IMR-90 (cell line): Measurements from ENCODE around the gene WFDC13. TPM values are rescaled to one million over a fixed set of nuclear protein-coding genes. Genes with fewer than 3 reads are reported as not detected.

Experiments
- ATAC-seq: fragments of 200-7000 bp; cut with Tn5 transposase; 2 replicates; pipeline ENCODE4 v1.9.1; 2020; ENCODE audit warnings: low read depth, mild to moderate bottlenecking, moderate library complexity
- BruUV-seq: library from RNA; stranded (reverse); fragments of 400-500 nt; replicated peaks from 2 replicates; lab custom pipeline; 2021; lab: Mats Ljungman, UMichigan
- CTCF ChIA-PET: fragments of 300-600 bp; formaldehyde crosslinking; extraction: SDS; loops from one replicate; lab custom pipeline; 2021; ENCODE audit warnings: antibody characterized with exemption; lab: Yijun Ruan, JAX
- POLR2A ChIA-PET: fragments of 300-600 bp; sonication (Branson Sonifier 250); formaldehyde crosslinking; loops from one replicate; lab custom pipeline; 2022; ENCODE audit warnings: antibody characterized with exemption; ENCODE audit not compliant: unreplicated experiment; lab: Charles Lee
- DNase-seq: peaks from one replicate; pipeline ENCODE4 v3.0.0; 2013
- H2AFZ ChIP-seq: replicated peaks from 2 replicates; pipeline ENCODE3; 2013; ENCODE audit warnings: low read length, mild to moderate bottlenecking; ENCODE audit not compliant: poor library complexity
- H2AK5ac ChIP-seq: 2 replicates; pipeline ENCODE4 v1.6.1; 2013; ENCODE audit warnings: low read depth, low read length, inconsistent platforms
- H2AK9ac ChIP-seq: replicated peaks from 2 replicates; pipeline ENCODE3; 2013; ENCODE audit warnings: mild to moderate bottlenecking, low read depth, low read length, moderate library complexity; ENCODE audit not compliant: poor library complexity
- H2BK120ac ChIP-seq: 2 replicates; pipeline ENCODE4 v1.6.1; 2013; ENCODE audit warnings: low read depth, low read length, inconsistent platforms
- H2BK15ac ChIP-seq: 3 replicates; pipeline ENCODE4 v1.6.1; 2013; ENCODE audit warnings: low read depth, low read length, inconsistent platforms
- H2BK20ac ChIP-seq: 2 replicates; pipeline ENCODE4 v1.6.1; 2013; ENCODE audit warnings: low read depth, mild to moderate bottlenecking, inconsistent platforms, low read length, moderate library complexity
- H2BK5ac ChIP-seq: 2 replicates; pipeline ENCODE4 v1.6.1; 2013; ENCODE audit warnings: mild to moderate bottlenecking, low read depth, low read length, inconsistent platforms; ENCODE audit not compliant: poor library complexity, severe bottlenecking
- H3K14ac ChIP-seq: replicated peaks from 2 replicates; pipeline ENCODE4 v1.6.1; 2013; ENCODE audit warnings: low read depth, low read length, inconsistent platforms
- H3K18ac ChIP-seq: 2 replicates; pipeline ENCODE4 v1.6.1; 2013; ENCODE audit warnings: low read depth, low read length, control low read depth
- H3K23ac ChIP-seq: 2 replicates; pipeline ENCODE4 v1.6.1; 2013; ENCODE audit warnings: low read depth, low read length, inconsistent platforms
- H3K27ac ChIP-seq: 2 replicates; pipeline ENCODE4 v1.5.1; 2013; ENCODE audit warnings: mild to moderate bottlenecking, control low read depth, low read length; ENCODE audit not compliant: insufficient read depth
- H3K27me3 ChIP-seq: 2 replicates; pipeline ENCODE4 v1.6.1; 2013; ENCODE audit warnings: low read length; ENCODE audit not compliant: control insufficient read depth, insufficient read depth
- H3K36me3 ChIP-seq: 2 replicates; pipeline ENCODE4 v1.6.1; 2013; ENCODE audit warnings: low read length, mixed read lengths; ENCODE audit not compliant: control insufficient read depth, insufficient read depth
- H3K4ac ChIP-seq: 2 replicates; pipeline ENCODE4 v1.6.1; 2013; ENCODE audit warnings: low read depth, low read length, inconsistent platforms
- H3K4me1 ChIP-seq: 2 replicates; pipeline ENCODE4 v1.6.1; 2013; ENCODE audit warnings: low read length, mixed read lengths; ENCODE audit not compliant: control insufficient read depth, insufficient read depth
- H3K4me2 ChIP-seq: 2 replicates; pipeline ENCODE4 v1.6.1; 2013; ENCODE audit warnings: low read depth, mild to moderate bottlenecking, control low read depth, low read length, moderate library complexity
- H3K4me3 ChIP-seq: 2 replicates; pipeline ENCODE4 v1.5.1; 2013; ENCODE audit warnings: low read depth, mild to moderate bottlenecking, control low read depth, low read length, moderate library complexity; ENCODE audit not compliant: insufficient read depth
- H3K56ac ChIP-seq: 2 replicates; pipeline ENCODE4 v1.6.1; 2013; ENCODE audit warnings: low read length, inconsistent platforms; ENCODE audit not compliant: insufficient read depth; ENCODE audit errors: extremely low read depth
- H3K79me1 ChIP-seq, 2 experiments: 2 replicates each; pipeline ENCODE4 v1.6.1; 2013; ENCODE audit warnings: low read length in 2 of 2, inconsistent platforms in 1 of 2, low read depth in 1 of 2
- H3K9ac ChIP-seq: 2 replicates; pipeline ENCODE4 v1.6.1; 2013; ENCODE audit warnings: low read depth, low read length, control low read depth
- H3K9me1 ChIP-seq: 2 replicates; pipeline ENCODE4 v1.6.1; 2013; ENCODE audit warnings: low read length, inconsistent platforms; ENCODE audit not compliant: insufficient read depth
- H3K9me3 ChIP-seq: 2 replicates; pipeline ENCODE4 v1.6.1; 2013; ENCODE audit warnings: low read length; ENCODE audit not compliant: control insufficient read depth, insufficient read depth
- H4K20me1 ChIP-seq: 2 replicates; pipeline ENCODE4 v1.6.1; 2013; ENCODE audit warnings: low read length, inconsistent platforms; ENCODE audit not compliant: insufficient read depth
- H4K5ac ChIP-seq: 2 replicates; pipeline ENCODE4 v1.6.1; 2013; ENCODE audit warnings: mild to moderate bottlenecking, low read depth, low read length, control low read depth
- H4K8ac ChIP-seq, 2 experiments: 2 replicates each; pipeline ENCODE4 v1.6.1; 2013; ENCODE audit warnings: low read depth in 2 of 2, low read length in 2 of 2, control low read depth in 1 of 2, inconsistent platforms in 1 of 2
- H4K91ac ChIP-seq: 2 replicates; pipeline ENCODE4 v1.6.1; 2013; ENCODE audit warnings: low read depth, low read length, inconsistent platforms; ENCODE audit not compliant: insufficient read depth
- CEBPB ChIP-seq: IDR thresholded peaks from 2 replicates; pipeline ENCODE4 v1.6.1; 2012; ENCODE audit warnings: low read depth, low read length, improper control_type of control experiment
- CHD1 ChIP-seq: IDR thresholded peaks from 2 replicates; pipeline ENCODE4 v1.6.1; 2012; ENCODE audit warnings: low read depth, low read length, improper control_type of control experiment
- FOS ChIP-seq: fragments of 150-350 bp; IDR thresholded peaks from 2 replicates; pipeline ENCODE4 v1.6.1; 2016; ENCODE audit warnings: low read depth, low read length
- MAZ ChIP-seq: IDR thresholded peaks from 2 replicates; pipeline ENCODE4 v1.6.1; 2012; ENCODE audit warnings: low read depth, mild to moderate bottlenecking, low read length, improper control_type of control experiment, moderate library complexity, borderline replicate concordance
- MXI1 ChIP-seq: IDR thresholded peaks from 2 replicates; pipeline ENCODE4 v1.6.1; 2012; ENCODE audit warnings: low read depth, mild to moderate bottlenecking, low read length, moderate library complexity, borderline replicate concordance
- NFE2L2 ChIP-seq: fragments of 150-350 bp; IDR thresholded peaks from 2 replicates; pipeline ENCODE4 v1.6.1; 2016; ENCODE audit warnings: low read depth, mild to moderate bottlenecking, low read length
- POLR2A ChIP-seq: IDR thresholded peaks from 2 replicates; pipeline ENCODE4 v1.6.1; 2012; ENCODE audit warnings: mild to moderate bottlenecking, low read depth, low read length
- RAD21 ChIP-seq: IDR thresholded peaks from 2 replicates; pipeline ENCODE4 v1.6.1; 2012; ENCODE audit warnings: low read length, improper control_type of control experiment
- RCOR1 ChIP-seq: IDR thresholded peaks from 2 replicates; pipeline ENCODE4 v1.6.1; 2012; ENCODE audit warnings: mild to moderate bottlenecking, low read length, improper control_type of control experiment; ENCODE audit not compliant: insufficient replicate concordance
- RFX5 ChIP-seq: IDR thresholded peaks from 2 replicates; pipeline ENCODE4 v1.8.0; 2012; ENCODE audit warnings: low read depth, mild to moderate bottlenecking, low read length, moderate library complexity
- WGBS, 2 experiments: methylation state at CpG; one replicate each; pipeline versions ENCODE4 v1.1.5 to v1.1.7; 2013; ENCODE audit warnings: missing lambda C conversion rate in 2 of 2; ENCODE audit not compliant: insufficient read length in 1 of 2; ENCODE audit errors: extremely low coverage in 2 of 2; 5-methylcytosine and 5-hydroxymethylcytosine counted together
- dilution Hi-C: fragments of 300-500 bp; cut with HindIII; formaldehyde crosslinking; loops from one replicate; pipeline ENCODE4 v1.14.3; 2018; ENCODE audit warnings: low sequenced_read_pairs; ENCODE audit not compliant: unreplicated experiment
- in situ Hi-C: fragments of 300-500 bp; cut with MboI; formaldehyde crosslinking; loops from 3 replicates; pipeline ENCODE4 v1.14.3; 2019; ENCODE audit warnings: low sequenced_read_pairs, inconsistent platforms, mixed read lengths
- intact Hi-C: fragments of 100-400 bp; cut with micrococcal nuclease; formaldehyde crosslinking; loops from 2 replicates; pipeline ENCODE4 v1.10.0; 2022
- polyA plus RNA-seq, 3 experiments: library from polyadenylated mRNA; depleted of rRNA; stranded (reverse); fragments of >200 nt; gene quantifications; 2 replicates each; pipeline ENCODE4 v1.2.3, GENCODE V29; 2012; ENCODE audit warnings: low replicate concordance in 1 of 3
- total RNA-seq: library from RNA; depleted of rRNA; stranded (reverse); fragments of >200 nt; gene quantifications from 2 replicates; pipeline ENCODE4 v1.2.3, GENCODE V29; 2012
- TF ChIP-seq, protein P1 (sequence below): fragments of 150-350 bp; IDR thresholded peaks from 2 replicates; pipeline ENCODE4 v1.6.1; 2017; ENCODE audit warnings: mild to moderate bottlenecking, antibody characterized with exemption, low read length, low read depth
- TF ChIP-seq, protein P2 (sequence below): conservative IDR thresholded peaks from 2 replicates; pipeline ENCODE4 v1.5.1; 2012; ENCODE audit warnings: mild to moderate bottlenecking, low read depth, low read length, improper control_type of control experiment
- TF ChIP-seq, protein P3 (sequence below): fragments of 150-350 bp; IDR thresholded peaks from 2 replicates; pipeline ENCODE4 v1.6.1; 2016; ENCODE audit warnings: low read depth, mild to moderate bottlenecking, low read length, moderate library complexity, borderline replicate concordance

The WFDC13 gene
- total and polyA plus RNA-seq, 2 of the 4 experiments (the other 2 are of a cell fraction), result not detected

DNA sequence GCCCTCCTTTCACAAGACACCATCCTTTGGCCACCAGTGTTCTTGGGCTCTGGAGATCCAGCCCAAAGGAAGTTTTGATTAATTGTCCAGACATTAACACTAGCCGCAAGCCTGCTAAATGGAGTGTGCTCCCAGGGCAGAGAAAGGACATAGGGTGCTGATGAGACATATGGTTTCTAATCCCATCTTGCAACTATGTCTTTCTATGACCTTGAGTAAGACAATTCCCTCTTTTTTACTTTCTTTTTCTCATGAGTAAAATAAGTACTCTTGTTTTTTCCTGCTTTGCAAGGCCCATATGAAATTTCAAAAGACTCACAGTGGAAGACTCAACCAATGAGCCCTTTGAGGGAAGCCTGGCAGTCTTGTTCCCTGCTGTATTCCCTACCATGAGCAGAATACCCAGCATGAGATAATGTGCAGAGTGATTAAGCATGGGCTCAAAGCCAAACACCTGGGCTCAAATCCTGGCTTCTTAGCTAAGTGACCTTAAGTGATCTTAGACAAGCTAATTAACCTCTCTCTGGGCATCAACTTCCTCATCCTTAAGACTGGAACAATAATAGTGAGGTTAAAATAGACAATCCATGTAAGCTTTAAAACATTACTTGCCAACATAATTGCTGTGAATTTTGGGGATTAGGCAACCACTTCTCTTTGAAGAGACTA lies 3.3 kb downstream of the WFDC13 start, which contains the start of gene WFDC10B:
Gene WFDC10B (minus strand): TSS at position 51 of the 669 bp plus-strand sequence. CDS start 19,027 bp downstream, outside the sequence.
- Histone ChIP-seq H2BK15ac (no peak within 1 kb of the TSS), H2AFZ (no peak within 1 kb of the TSS), H3K27me3 (no peaks in the 10 kb centered on the region), H2BK5ac (no peak within 1 kb of the TSS), H2AK5ac (no peak within 1 kb of the TSS), H4K8ac (no peak within 1 kb of the TSS), H4K91ac (no peak within 1 kb of the TSS), H3K9me1 (no peaks in the 10 kb centered on the region), H3K18ac (no peak within 1 kb of the TSS), H3K9me3 (no peaks in the 10 kb centered on the region), H3K4me1 (no peaks in the 10 kb centered on the region), H4K20me1 (no peaks in the 10 kb centered on the region), H3K79me1 (no peaks in the 10 kb centered on the region), H3K56ac (no peak within 1 kb of the TSS), H2AK9ac (no peak within 1 kb of the TSS), H3K4ac (no peak within 1 kb of the TSS), H3K9ac (no peak within 1 kb of the TSS), H3K4me3 (no peak within 1 kb of the TSS), H3K27ac (no peak within 1 kb of the TSS), H3K36me3 (no peaks in the 10 kb centered on the region), H4K5ac (no peak within 1 kb of the TSS), H2BK20ac (no peak within 1 kb of the TSS), H3K23ac (no peak within 1 kb of the TSS), H3K4me2 (no peak within 1 kb of the TSS), H2BK120ac (no peak within 1 kb of the TSS), H3K14ac (no peak within 1 kb of the TSS)
- BruUV-seq, result no TSS peak
- intact Hi-C loops (no loop called here), dilution Hi-C loops (no loop called here), in situ Hi-C loops (no loop called here)
- no peak for DNase-seq
- TF ChIP-seq, protein P1, sequence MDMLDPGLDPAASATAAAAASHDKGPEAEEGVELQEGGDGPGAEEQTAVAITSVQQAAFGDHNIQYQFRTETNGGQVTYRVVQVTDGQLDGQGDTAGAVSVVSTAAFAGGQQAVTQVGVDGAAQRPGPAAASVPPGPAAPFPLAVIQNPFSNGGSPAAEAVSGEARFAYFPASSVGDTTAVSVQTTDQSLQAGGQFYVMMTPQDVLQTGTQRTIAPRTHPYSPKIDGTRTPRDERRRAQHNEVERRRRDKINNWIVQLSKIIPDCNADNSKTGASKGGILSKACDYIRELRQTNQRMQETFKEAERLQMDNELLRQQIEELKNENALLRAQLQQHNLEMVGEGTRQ, result no peak
- TF ChIP-seq POLR2A (no peak), RFX5 (no peak), RAD21 (no peak), MAZ (no peak), CEBPB (no peak), CHD1 (no peak), RCOR1 (no peak), FOS (no peak), NFE2L2 (no peak), MXI1 (no peak)
- TF ChIP-seq, protein P2, sequence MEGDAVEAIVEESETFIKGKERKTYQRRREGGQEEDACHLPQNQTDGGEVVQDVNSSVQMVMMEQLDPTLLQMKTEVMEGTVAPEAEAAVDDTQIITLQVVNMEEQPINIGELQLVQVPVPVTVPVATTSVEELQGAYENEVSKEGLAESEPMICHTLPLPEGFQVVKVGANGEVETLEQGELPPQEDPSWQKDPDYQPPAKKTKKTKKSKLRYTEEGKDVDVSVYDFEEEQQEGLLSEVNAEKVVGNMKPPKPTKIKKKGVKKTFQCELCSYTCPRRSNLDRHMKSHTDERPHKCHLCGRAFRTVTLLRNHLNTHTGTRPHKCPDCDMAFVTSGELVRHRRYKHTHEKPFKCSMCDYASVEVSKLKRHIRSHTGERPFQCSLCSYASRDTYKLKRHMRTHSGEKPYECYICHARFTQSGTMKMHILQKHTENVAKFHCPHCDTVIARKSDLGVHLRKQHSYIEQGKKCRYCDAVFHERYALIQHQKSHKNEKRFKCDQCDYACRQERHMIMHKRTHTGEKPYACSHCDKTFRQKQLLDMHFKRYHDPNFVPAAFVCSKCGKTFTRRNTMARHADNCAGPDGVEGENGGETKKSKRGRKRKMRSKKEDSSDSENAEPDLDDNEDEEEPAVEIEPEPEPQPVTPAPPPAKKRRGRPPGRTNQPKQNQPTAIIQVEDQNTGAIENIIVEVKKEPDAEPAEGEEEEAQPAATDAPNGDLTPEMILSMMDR, result no peak
- TF ChIP-seq, protein P3, sequence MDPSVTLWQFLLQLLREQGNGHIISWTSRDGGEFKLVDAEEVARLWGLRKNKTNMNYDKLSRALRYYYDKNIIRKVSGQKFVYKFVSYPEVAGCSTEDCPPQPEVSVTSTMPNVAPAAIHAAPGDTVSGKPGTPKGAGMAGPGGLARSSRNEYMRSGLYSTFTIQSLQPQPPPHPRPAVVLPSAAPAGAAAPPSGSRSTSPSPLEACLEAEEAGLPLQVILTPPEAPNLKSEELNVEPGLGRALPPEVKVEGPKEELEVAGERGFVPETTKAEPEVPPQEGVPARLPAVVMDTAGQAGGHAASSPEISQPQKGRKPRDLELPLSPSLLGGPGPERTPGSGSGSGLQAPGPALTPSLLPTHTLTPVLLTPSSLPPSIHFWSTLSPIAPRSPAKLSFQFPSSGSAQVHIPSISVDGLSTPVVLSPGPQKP, result no peak
- ChIA-PET CTCF (interaction anchor here (0.6 kb wide), 1 partner anchor 34 kb away, joined by 4 read pairs; no protein-coding TSS in a partner anchor), POLR2A (no interaction called here)
- ATAC-seq, result no peak
- WGBS, 2 experiments, result no CpG with 5 or more reads among the region's 1 CpG
